Measurements from ENCODE around the gene TBC1D2B.

TBC1D2B gene

DNA sequence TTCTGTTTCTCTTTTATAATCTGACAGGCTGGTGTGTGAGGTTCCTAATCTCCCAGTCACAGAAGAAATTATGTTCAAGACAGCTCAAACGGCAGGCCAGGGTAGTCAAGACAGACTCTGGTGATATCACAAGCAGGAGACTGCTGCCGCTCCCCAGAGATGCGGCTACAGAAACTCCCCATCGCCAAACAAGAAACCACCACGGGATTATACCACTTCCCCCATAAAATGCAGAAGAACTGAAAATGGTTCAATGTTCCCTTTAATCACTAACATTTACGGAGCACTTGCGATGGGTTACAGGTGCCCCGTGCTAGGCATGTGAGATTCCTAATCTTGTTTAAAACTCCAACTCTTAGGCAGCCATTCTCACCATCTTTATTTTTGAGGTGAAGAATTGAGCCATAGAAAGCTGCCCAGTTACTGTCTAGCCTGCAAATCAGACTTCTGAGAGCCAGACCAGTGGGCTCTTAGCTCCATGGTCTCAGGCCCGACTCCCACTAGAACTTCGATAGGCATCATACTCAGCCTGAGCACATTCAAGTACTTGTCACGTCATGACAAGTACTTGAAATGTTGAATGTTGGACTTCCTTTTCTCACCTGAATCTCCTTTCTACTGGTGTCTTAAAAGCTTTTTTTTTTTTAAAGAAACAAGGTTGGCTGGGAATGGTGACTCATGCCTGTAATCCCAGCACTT lies 58.4 kb downstream of the TBC1D2B start:
- no CpG with 5 or more reads among the region's 11 CpGs for WGBS (ENCODE audit: extremely low coverage, insufficient coverage, insufficient read length)
- Histone ChIP-seq H3K14ac (ENCODE audit: low read length) (no peak overlapping the region), H2BK120ac (ENCODE audit: insufficient read depth, low read length, poor library complexity) (no peak overlapping the region), H3K18ac (ENCODE audit: low read length) (no peak overlapping the region), H3K4me2 (ENCODE audit: low read length) (no peak overlapping the region), H4K12ac (ENCODE audit: low read depth, low read length) (no peak overlapping the region), H2AK5ac (ENCODE audit: low read length) (no peak overlapping the region), H3K4me3 (ENCODE audit: low read depth, low read length) (no peak overlapping the region), H2BK12ac (ENCODE audit: low read length) (no peak overlapping the region), H2AFZ (ENCODE audit: insufficient read depth, low read length, poor library complexity) (no peak overlapping the region), H3K36me3 (ENCODE audit: control insufficient read depth in 1 of 2, insufficient read depth in 2 of 2, low read length in 2 of 2) (peaks cover 8 to 11% of the 10 kb centered on the region in 2 experiments), H3K23ac (ENCODE audit: low read length) (no peak overlapping the region), H4K91ac (ENCODE audit: low read depth, low read length) (no peak overlapping the region), H3K79me2 (ENCODE audit: control insufficient read depth, insufficient read depth, low read length, poor library complexity) (peaks cover 2% of the 10 kb centered on the region), H4K8ac (ENCODE audit: low read depth, low read length) (no peak overlapping the region), H2BK5ac (ENCODE audit: low read depth, low read length, poor library complexity) (no peak overlapping the region), H3K9ac (ENCODE audit: low read length) (no peak overlapping the region), H3K9me3 (ENCODE audit: insufficient read depth, low read depth, low read length) (no peaks in the 10 kb centered on the region), H3K27ac (ENCODE audit: low read depth, low read length) (no peak overlapping the region), H3K79me1 (ENCODE audit: low read length) (peaks cover 5% of the 10 kb centered on the region), H3K4me1 (ENCODE audit: control insufficient read depth in 1 of 2, insufficient read depth in 2 of 2, low read length in 2 of 2) (peaks cover 2 to 9% of the 10 kb centered on the region in 2 experiments), H3K4ac (ENCODE audit: low read depth, low read length) (no peak overlapping the region), H3K27me3 (ENCODE audit: insufficient read depth, low read length) (no peaks in the 10 kb centered on the region)
- peak in 1 of 2 donors; percentile 15 for DNase-seq

DNA sequence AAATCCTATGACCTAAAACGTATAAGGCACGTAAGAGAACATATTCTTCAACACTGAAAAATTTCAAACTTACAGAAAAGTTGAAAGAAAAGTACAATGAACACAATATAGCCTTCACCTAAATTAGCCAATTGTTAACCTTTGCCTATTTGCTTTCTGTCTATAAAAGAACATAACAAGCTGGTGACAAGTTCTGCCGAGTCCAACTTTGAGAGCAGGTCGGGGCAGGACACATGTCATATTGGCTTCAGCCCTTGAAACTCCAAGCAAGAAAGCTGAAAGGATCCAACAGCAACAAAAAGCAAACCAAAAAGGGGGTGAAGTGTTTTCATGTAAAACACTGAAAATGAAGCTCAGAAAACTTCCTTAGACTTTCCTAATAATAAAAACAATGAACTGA lies 59.1 kb downstream of the TBC1D2B start:
- Histone ChIP-seq H2AFZ (ENCODE audit: insufficient read depth, low read length, poor library complexity) (no peak overlapping the region), H3K27me3 (ENCODE audit: insufficient read depth, low read length) (no peaks in the 10 kb centered on the region), H2BK5ac (ENCODE audit: low read depth, low read length, poor library complexity) (no peak overlapping the region), H3K23ac (ENCODE audit: low read length) (no peak overlapping the region), H2BK120ac (ENCODE audit: insufficient read depth, low read length, poor library complexity) (no peak overlapping the region), H2BK12ac (ENCODE audit: low read length) (no peak overlapping the region), H3K9ac (ENCODE audit: low read length) (no peak overlapping the region), H3K9me3 (ENCODE audit: insufficient read depth, low read depth, low read length) (no peaks in the 10 kb centered on the region), H3K27ac (ENCODE audit: low read depth, low read length) (no peak overlapping the region), H3K4ac (ENCODE audit: low read depth, low read length) (no peak overlapping the region), H3K4me2 (ENCODE audit: low read length) (no peak overlapping the region), H3K4me1 (ENCODE audit: control insufficient read depth in 1 of 2, insufficient read depth in 2 of 2, low read length in 2 of 2) (peaks cover 0 to 5% of the 10 kb centered on the region in 2 experiments), H4K8ac (ENCODE audit: low read depth, low read length) (no peak overlapping the region), H3K14ac (ENCODE audit: low read length) (no peak overlapping the region), H3K79me2 (ENCODE audit: control insufficient read depth, insufficient read depth, low read length, poor library complexity) (no peaks in the 10 kb centered on the region), H3K18ac (ENCODE audit: low read length) (no peak overlapping the region), H2AK5ac (ENCODE audit: low read length) (no peak overlapping the region), H3K79me1 (ENCODE audit: low read length) (peaks cover 1% of the 10 kb centered on the region), H4K12ac (ENCODE audit: low read depth, low read length) (no peak overlapping the region), H4K91ac (ENCODE audit: low read depth, low read length) (no peak overlapping the region), H3K4me3 (ENCODE audit: low read depth, low read length) (no peak overlapping the region), H3K36me3 (ENCODE audit: control insufficient read depth in 1 of 2, insufficient read depth in 2 of 2, low read length in 2 of 2) (peaks cover 6 to 9% of the 10 kb centered on the region in 2 experiments)
- no CpG with 5 or more reads among the region's 4 CpGs for WGBS (ENCODE audit: extremely low coverage, insufficient coverage, insufficient read length)
- DNase-seq: no peak

DNA sequence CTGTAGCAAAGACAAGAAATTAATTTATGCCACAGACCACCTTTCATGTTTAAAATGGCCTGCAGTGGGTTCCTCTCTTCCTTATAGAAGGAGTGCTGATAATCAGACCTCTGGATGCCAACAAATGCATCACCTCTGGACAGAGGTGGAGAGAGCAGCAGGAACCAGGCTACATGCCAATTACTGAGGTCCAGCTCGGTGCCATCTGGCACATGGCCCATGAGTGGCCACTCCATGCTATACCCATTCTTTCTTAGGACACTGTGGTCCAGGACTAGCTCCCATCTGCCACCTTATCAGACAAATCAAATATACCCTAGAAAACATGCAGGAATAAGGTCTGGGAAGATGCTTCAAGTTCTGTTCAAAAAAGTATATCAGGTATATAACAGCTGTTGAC lies 60.7 kb downstream of the TBC1D2B start:
- no peak overlapping the region for H3K4me3 ChIP-seq (ENCODE audit: low read depth, low read length)
- H3K4me2 ChIP-seq (ENCODE audit: low read length): no peak overlapping the region
- WGBS (ENCODE audit: extremely low coverage, insufficient coverage, insufficient read length): no CpG with 5 or more reads among the region's 1 CpG
- peaks cover 11 to 17% of the 10 kb centered on the region in 2 experiments for H3K36me3 ChIP-seq (ENCODE audit: control insufficient read depth in 1 of 2, insufficient read depth in 2 of 2, low read length in 2 of 2)
- no peaks in the 10 kb centered on the region for H3K79me1 ChIP-seq (ENCODE audit: low read length)
- no peak overlapping the region for H3K23ac ChIP-seq (ENCODE audit: low read length)
- H3K9me3 ChIP-seq (ENCODE audit: insufficient read depth, low read depth, low read length): peaks cover 1% of the 10 kb centered on the region
- peaks cover 0 to 2% of the 10 kb centered on the region in 2 experiments for H3K4me1 ChIP-seq (ENCODE audit: control insufficient read depth in 1 of 2, insufficient read depth in 2 of 2, low read length in 2 of 2)
- H3K27me3 ChIP-seq (ENCODE audit: insufficient read depth, low read length): no peaks in the 10 kb centered on the region
- H2BK12ac ChIP-seq (ENCODE audit: low read length): no peak overlapping the region
- no peak overlapping the region for H3K9ac ChIP-seq (ENCODE audit: low read length)
- no peak overlapping the region for H2BK5ac ChIP-seq (ENCODE audit: low read depth, low read length, poor library complexity)
- no peak overlapping the region for H2AK5ac ChIP-seq (ENCODE audit: low read length)
- no peak overlapping the region for H3K4ac ChIP-seq (ENCODE audit: low read depth, low read length)
- H3K14ac ChIP-seq (ENCODE audit: low read length): no peak overlapping the region
- H3K27ac ChIP-seq (ENCODE audit: low read depth, low read length): no peak overlapping the region
- no peak overlapping the region for H2AFZ ChIP-seq (ENCODE audit: insufficient read depth, low read length, poor library complexity)
- H2BK120ac ChIP-seq (ENCODE audit: insufficient read depth, low read length, poor library complexity): no peak overlapping the region
- H3K79me2 ChIP-seq (ENCODE audit: control insufficient read depth, insufficient read depth, low read length, poor library complexity): no peaks in the 10 kb centered on the region
- H3K18ac ChIP-seq (ENCODE audit: low read length): no peak overlapping the region
- no peak for DNase-seq
- no peak overlapping the region for H4K8ac ChIP-seq (ENCODE audit: low read depth, low read length)
- H4K91ac ChIP-seq (ENCODE audit: low read depth, low read length): no peak overlapping the region
- H4K12ac ChIP-seq (ENCODE audit: low read depth, low read length): no peak overlapping the region

DNA sequence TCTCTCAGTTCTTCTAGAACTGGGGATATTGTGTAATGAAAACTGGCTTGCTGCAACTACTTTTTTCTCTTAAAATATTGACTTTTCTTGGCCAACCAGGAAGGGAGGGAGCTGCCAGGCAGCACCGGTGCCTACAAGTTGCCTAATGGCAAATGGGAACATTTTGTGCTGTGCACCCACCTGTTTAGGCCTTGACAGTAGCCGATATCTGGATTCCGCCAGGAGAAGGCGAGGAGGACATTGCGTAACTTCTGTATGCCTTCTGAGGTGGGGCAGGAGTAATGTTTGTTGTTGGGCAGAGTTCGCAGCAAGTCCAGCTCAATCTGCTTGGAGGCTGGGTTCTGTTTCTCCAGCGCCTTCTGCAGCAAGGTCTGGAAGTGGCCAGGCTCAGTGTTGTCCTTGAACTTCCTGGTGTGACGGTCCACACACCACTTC lies 64.9 kb downstream of the TBC1D2B start:
- peaks cover 2% of the 10 kb centered on the region for H3K79me1 ChIP-seq (ENCODE audit: low read length)
- no peak overlapping the region for H2BK12ac ChIP-seq (ENCODE audit: low read length)
- H4K12ac ChIP-seq (ENCODE audit: low read depth, low read length): no peak overlapping the region
- no peak overlapping the region for H2BK120ac ChIP-seq (ENCODE audit: insufficient read depth, low read length, poor library complexity)
- no peak overlapping the region for H3K4ac ChIP-seq (ENCODE audit: low read depth, low read length)
- H3K4me1 ChIP-seq (ENCODE audit: control insufficient read depth in 1 of 2, insufficient read depth in 2 of 2, low read length in 2 of 2): peaks cover 13 to 15% of the 10 kb centered on the region in 2 experiments
- peaks cover 10 to 17% of the 10 kb centered on the region in 2 experiments for H3K36me3 ChIP-seq (ENCODE audit: control insufficient read depth in 1 of 2, insufficient read depth in 2 of 2, low read length in 2 of 2)
- H3K9ac ChIP-seq (ENCODE audit: low read length): no peak overlapping the region
- H3K79me2 ChIP-seq (ENCODE audit: control insufficient read depth, insufficient read depth, low read length, poor library complexity): no peaks in the 10 kb centered on the region
- H4K91ac ChIP-seq (ENCODE audit: low read depth, low read length): no peak overlapping the region
- H3K27me3 ChIP-seq (ENCODE audit: insufficient read depth, low read length): no peaks in the 10 kb centered on the region
- no peak overlapping the region for H3K23ac ChIP-seq (ENCODE audit: low read length)
- H2BK5ac ChIP-seq (ENCODE audit: low read depth, low read length, poor library complexity): no peak overlapping the region
- H3K14ac ChIP-seq (ENCODE audit: low read length): no peak overlapping the region
- H2AFZ ChIP-seq (ENCODE audit: insufficient read depth, low read length, poor library complexity): no peak overlapping the region
- H3K4me2 ChIP-seq (ENCODE audit: low read length): no peak overlapping the region
- H4K8ac ChIP-seq (ENCODE audit: low read depth, low read length): no peak overlapping the region
- H3K4me3 ChIP-seq (ENCODE audit: low read depth, low read length): no peak overlapping the region
- H2AK5ac ChIP-seq (ENCODE audit: low read length): no peak overlapping the region
- no CpG with 5 or more reads among the region's 8 CpGs for WGBS (ENCODE audit: extremely low coverage, insufficient coverage, insufficient read length)
- H3K9me3 ChIP-seq (ENCODE audit: insufficient read depth, low read depth, low read length): peaks cover 1% of the 10 kb centered on the region
- H3K18ac ChIP-seq (ENCODE audit: low read length): no peak overlapping the region
- H3K27ac ChIP-seq (ENCODE audit: low read depth, low read length): no peak overlapping the region
- no peak for DNase-seq

Measured in trophoblast cell (in vitro differentiated cells and primary cell).